NCI-H446 (cell line): ENCODE results near the gene CYP8B1.
"Not testable (repeated sequence)": the region's sequence is repeated elsewhere in the genome, so short reads cannot be mapped to it uniquely, and the experiment has no call there.

Source experiments
- DNase-seq, 2 experiments: peaks; one replicate each; lab custom pipeline; 2025; lab: John Stamatoyannopoulos, UW

CYP8B1 gene

GRCh38 chr3:42884324-42884723, 8.6 kb upstream of the CYP8B1 start:
- DNase-seq = no peak

- DNase-seq = not testable (repeated sequence)
Measured at GRCh38 chr3:42883251-42883930, 7.7 kb upstream of the CYP8B1 start.

GRCh38 chr3:42880601-42881451, 5.1 kb upstream of the CYP8B1 start:
- peak; percentile 31 to 69 for DNase-seq

GRCh38 chr3:42880183-42880582, 4.5 kb upstream of the CYP8B1 start:
- no peak for DNase-seq

GRCh38 chr3:42877881-42878280, 2.2 kb upstream of the CYP8B1 start:
- no peak for DNase-seq

- DNase-seq = no peak
Measured at GRCh38 chr3:42876940-42877720, 1.5 kb upstream of the CYP8B1 start.

- DNase-seq = no peak
Measured at GRCh38 chr3:42876401-42876800, 722 bp upstream of the CYP8B1 start.

GRCh38 chr3:42874749-42875148, 930 bp downstream of the CYP8B1 start:
- no peak for DNase-seq

- no peak for DNase-seq
Measured at GRCh38 chr3:42873221-42873982, 2.3 kb downstream of the CYP8B1 start.

- DNase-seq = no peak
Measured at GRCh38 chr3:42872718-42873117, 3.0 kb downstream of the CYP8B1 start.

GRCh38 chr3:42871592-42872196, 4.0 kb downstream of the CYP8B1 start:
- no peak for DNase-seq

GRCh38 chr3:42868841-42869240, 6.8 kb downstream of the CYP8B1 start:
- DNase-seq = no peak

GRCh38 chr3:42867138-42867537, 8.5 kb downstream of the CYP8B1 start:
- no peak for DNase-seq

- DNase-seq = no peak
Measured at GRCh38 chr3:42865256-42865655, 10.4 kb downstream of the CYP8B1 start.

GRCh38 chr3:42864321-42864950, 11.2 kb downstream of the CYP8B1 start:
- DNase-seq = no peak

GRCh38 chr3:42856544-42856943, 19.1 kb downstream of the CYP8B1 start:
- DNase-seq = no peak

- no peak for DNase-seq
Measured at GRCh38 chr3:42855547-42856380, 19.9 kb downstream of the CYP8B1 start.

GRCh38 chr3:42855219-42855546, 20.5 kb downstream of the CYP8B1 start:
- no peak for DNase-seq

- DNase-seq = no peak
Measured at GRCh38 chr3:42853739-42854302, 21.9 kb downstream of the CYP8B1 start.

GRCh38 chr3:42853056-42853455, 22.6 kb downstream of the CYP8B1 start:
- no peak for DNase-seq
